GM06990 (cell line): ENCODE results near the gene CBLN4.

ENCODE experiments used
- DNase-seq: peaks from one replicate; pipeline ENCODE4 v3.0.0-alpha.2; 2011; ENCODE audit not compliant: insufficient read length; ENCODE audit errors: extremely low read depth
- H3K27me3 ChIP-seq: replicated peaks from 2 replicates; pipeline ENCODE4 v1.6.0; 2011; ENCODE audit warnings: low read length; ENCODE audit not compliant: control insufficient read depth, insufficient read depth
- H3K36me3 ChIP-seq: 2 replicates; pipeline ENCODE4 v1.5.1; 2011; ENCODE audit warnings: low read length; ENCODE audit not compliant: control insufficient read depth, insufficient read depth
- H3K4me3 ChIP-seq: replicated peaks from 2 replicates; pipeline ENCODE4 v1.5.1; 2011; ENCODE audit warnings: low read depth, mild to moderate bottlenecking, control low read depth, low read length
- CTCF ChIP-seq: IDR thresholded peaks from 2 replicates; pipeline ENCODE4 v1.5.1; 2011; ENCODE audit warnings: low read length, control low read depth, mild to moderate bottlenecking, inconsistent platforms; ENCODE audit not compliant: insufficient read depth, poor library complexity, severe bottlenecking

Gene CBLN4

GRCh38 chr20:56014998-56015397 lies 9.7 kb upstream of the CBLN4 start:
- TF ChIP-seq CTCF = no peak
- no peak overlapping the region for H3K4me3 ChIP-seq
- H3K27me3 ChIP-seq = no peaks in the 10 kb centered on the region
- H3K36me3 ChIP-seq = no peaks in the 10 kb centered on the region
- no peak for DNase-seq

- Histone ChIP-seq H3K27me3 (no peaks in the 10 kb centered on the region), H3K4me3 (no peak overlapping the region), H3K36me3 (no peaks in the 10 kb centered on the region)
- DNase-seq = no peak
- TF ChIP-seq CTCF = no peak
Measured at GRCh38 chr20:56014151-56014550, 8.8 kb upstream of the CBLN4 start.

GRCh38 chr20:56004611-56005388 lies 519 bp downstream of the CBLN4 start:
- H3K36me3 ChIP-seq = no peaks in the 10 kb centered on the region
- H3K4me3 ChIP-seq = no peak overlapping the region
- no peak for TF ChIP-seq CTCF
- no peaks in the 10 kb centered on the region for H3K27me3 ChIP-seq
- no peak for DNase-seq

- Histone ChIP-seq H3K27me3 (no peaks in the 10 kb centered on the region), H3K4me3 (no peak overlapping the region), H3K36me3 (no peaks in the 10 kb centered on the region)
- no peak for TF ChIP-seq CTCF
- no peak for DNase-seq
Measured at GRCh38 chr20:56004007-56004406, 1.3 kb downstream of the CBLN4 start.

GRCh38 chr20:56002908-56003800 lies 2.2 kb downstream of the CBLN4 start:
- TF ChIP-seq CTCF = no peak
- DNase-seq = no peak

More at GRCh38 chr20:56002908-56003800, 2.2 kb downstream of the CBLN4 start:
- Histone ChIP-seq H3K36me3 (no peaks in the 10 kb centered on the region), H3K27me3 (no peaks in the 10 kb centered on the region), H3K4me3 (no peak overlapping the region)
